COLO829 (cell line): ENCODE results near the gene VAMP5.
"Not testable (repeated sequence)": the region's sequence is repeated elsewhere in the genome, so short reads cannot be mapped to it uniquely, and the experiment has no call there.

ENCODE experiments used
- DNase-seq: peaks from one replicate; pipeline ENCODE4 v3.0.0; 2012; ENCODE audit warnings: low spot score

The VAMP5 gene

DNA sequence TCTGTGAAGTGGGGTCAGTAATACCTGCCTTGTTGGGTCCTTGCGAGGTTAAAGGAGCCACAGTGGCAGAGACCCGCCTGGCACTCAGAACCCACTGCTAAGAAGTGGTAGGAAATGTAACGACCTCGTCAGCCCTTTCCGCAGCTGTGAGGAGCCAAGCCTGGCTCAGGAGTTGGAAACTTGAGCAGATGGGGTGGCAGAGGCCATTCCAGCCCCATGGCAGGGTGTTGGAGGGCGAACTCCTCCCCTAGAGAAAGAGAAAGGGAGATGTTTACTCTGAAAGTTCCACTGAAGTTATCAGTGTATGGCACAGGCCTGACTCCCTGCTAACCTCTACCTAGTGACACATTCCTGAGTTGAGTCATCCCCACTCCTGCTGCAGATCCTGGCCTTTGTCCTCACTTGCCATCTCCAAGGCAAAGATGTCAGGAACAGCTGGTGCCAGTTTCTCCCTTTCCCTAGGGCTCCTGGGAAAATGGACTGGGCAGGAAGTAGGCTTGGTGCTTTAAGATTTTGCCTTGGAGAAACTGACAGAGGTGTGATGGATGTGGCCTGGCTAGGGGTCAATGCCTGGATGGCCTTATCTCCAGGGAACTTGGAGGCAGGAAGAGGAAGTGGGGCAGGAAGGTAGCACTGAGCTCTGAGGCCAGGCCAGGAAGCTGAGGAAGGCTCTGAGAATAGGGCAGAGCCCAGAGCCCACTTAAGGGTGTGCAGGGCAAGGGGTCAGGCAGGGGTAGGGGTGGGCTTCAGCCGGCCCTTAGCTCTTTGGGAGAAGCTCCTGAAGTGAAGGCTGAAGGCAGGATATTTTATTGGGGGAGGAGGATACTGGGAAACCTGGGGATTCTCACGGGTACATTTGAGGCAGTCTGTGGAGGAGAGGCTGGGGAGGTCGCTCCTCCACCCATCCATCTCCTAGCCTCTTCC lies 888 bp downstream of the VAMP5 start:
- no peak for DNase-seq

DNA sequence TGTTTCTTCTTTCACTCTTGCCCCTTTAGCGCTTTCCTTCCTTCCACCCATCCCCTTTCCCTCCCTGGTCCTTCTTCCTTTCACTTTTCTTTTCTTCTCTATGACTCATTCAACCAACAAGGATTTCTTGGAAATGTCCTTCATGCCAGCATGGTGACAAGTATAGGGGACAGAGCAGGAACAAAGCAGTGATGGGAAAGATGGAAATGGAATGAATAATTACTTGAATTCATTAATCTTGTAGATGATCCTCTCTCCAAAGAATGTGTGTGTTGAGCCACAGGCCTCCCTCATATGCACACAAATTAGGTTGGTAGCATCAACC lies 1.5 kb downstream of the VAMP5 start:
- peak; percentile 54 for DNase-seq

DNA sequence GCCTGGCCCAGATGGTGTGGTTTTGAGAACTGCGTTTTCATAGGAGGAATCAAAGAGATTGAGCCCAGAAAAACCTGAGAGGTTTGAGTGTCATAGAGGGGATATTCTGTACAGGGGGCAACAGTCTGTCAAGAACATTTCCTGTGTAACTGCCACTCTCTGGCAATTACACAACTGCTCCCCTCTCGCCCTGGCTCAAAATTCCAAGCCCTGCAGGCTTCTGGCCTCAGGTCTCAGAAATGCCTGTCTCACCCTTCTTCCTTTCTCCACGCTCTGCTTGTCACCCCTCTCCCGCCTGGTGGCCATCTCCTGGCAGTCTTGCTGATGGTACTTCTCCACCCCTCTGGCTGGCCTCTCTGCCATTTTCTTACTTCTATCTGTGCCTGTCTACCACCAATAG lies 4.0 kb downstream of the VAMP5 start:
- DNase-seq: no peak

DNA sequence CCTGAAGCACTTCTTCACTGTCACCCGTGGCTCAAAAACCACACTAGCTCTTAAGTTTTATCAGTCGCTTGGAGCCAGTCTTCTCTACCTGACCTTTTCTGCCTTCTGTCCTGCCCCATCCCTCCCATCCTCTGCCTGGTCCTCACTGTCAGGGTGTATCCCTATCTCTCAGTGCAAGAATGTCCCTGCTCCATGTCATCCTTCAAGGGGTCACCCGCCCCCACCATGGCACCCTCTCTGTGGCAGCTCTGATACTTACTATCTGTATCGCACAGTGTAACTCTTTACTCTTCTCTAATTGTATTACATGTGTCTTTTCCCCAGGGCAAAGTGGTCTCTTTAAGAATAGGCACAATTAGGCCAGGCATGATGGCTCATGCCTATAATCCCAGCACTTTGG lies 4.4 kb downstream of the VAMP5 start:
- DNase-seq: no peak

DNA sequence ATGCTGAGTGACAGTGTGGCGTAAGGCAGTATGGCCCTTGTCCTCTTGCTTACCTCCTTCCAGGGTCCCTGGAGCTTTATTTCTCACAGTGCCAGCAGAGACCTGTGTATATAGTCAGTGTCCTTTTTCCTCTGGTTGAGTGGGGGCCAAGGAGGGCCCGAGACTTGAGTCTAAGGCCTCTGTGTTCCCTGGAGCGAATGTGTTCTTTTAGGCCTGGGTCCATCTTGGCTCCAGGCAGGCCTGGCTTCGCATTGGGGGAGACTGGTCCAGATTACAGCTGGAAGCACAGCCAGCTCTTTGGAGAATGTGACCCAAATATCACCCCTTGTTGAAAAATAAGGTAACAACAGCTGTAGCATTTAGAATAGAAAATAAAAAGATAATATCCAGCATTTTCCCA lies 5.0 kb downstream of the VAMP5 start:
- no peak for DNase-seq

DNA sequence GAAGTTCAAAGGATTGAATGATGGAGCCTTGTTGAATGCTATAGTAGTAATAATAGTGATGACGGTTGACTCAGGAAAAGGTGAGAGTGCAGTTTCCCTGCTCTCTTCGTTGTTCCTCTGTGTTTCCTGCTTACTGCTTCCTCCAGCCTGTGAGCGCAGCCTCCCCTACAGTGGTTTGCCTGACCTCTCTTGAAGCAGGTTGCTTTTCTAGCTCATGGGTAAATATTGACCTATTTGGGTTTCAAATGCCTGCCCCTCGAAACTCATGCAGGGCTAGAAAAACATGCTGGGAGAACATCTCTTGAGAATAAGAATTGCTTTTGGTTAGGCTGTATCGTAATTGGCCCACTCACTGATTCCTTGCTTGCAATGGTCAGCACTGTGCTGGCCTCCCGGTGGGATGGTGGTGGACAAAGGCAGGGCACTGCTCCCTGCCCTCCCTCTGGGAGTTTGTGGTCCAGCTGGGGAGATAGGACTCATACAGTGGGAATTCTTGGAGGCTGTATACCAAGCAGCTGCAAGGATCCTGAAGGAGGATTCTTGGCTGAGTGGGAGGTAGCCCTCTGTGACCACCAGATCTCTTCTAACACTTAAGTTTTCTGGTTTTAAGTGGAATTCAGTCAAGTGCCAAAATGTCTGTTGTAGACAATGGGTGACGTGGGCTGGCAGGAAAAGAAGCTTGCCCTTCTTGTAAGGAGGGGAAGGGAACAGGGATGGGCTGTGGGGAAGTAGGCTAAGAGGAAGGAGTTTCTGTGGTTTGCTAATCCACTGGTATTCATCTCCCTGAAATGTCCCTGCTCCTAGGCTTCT lies 6.0 kb downstream of the VAMP5 start:
- no peak for DNase-seq

DNA sequence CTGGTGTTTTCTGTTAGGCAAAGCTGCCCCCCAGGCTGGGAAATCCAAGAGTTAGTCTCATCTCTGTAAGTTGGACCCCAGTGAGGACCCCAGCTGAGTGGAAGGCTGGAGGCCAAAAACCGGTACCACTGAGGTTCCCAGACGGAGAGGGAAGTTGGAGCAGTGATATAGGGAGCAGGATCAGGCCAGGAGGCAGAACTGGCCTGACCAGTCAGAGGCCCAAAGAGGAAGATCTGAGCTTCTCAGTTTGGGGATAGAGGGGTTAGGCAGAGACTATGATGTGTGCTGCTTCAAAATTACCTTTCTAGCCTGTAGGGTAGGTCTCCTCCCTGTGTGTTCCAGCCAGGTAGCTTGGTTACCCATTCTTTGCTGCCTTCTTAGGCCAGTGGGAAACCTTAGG lies 6.7 kb downstream of the VAMP5 start:
- no peak for DNase-seq

DNA sequence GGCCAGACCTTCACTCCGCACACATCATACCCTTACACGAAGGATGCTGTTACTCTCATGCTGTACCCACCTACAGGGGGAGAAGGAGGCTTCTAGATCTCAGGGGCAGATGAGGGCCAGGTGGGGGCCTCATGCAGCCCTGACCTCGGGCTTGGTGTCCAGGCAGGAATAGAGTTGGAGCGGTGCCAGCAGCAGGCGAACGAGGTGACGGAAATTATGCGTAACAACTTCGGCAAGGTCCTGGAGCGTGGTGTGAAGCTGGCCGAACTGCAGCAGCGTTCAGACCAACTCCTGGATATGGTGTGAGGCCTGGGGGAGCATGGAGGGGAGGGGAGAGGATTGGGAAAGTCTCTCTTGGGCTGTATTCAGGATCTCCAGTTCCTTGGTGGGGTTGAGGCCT lies 7.3 kb downstream of the VAMP5 start:
- DNase-seq: no peak

DNA sequence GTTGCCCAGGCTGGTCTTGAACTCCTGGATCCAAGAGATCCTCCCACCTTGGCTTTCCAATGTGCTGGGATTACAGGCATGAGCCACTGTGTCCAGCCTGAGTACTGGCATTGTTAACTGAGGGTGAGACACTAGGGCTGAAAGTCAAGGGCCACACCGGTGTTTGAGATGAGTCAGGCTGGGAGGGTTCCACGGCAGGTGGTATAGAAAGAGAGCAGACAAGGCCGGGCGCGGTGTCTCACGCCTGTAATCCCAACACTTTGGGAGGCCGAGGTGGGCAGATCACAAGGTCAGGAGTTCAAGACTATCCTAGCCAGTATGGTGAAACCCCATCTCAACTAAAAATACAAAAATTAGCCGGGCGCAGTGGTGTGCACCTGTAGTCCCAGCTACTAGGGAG lies 8.1 kb downstream of the VAMP5 start:
- DNase-seq: not testable (repeated sequence)

DNA sequence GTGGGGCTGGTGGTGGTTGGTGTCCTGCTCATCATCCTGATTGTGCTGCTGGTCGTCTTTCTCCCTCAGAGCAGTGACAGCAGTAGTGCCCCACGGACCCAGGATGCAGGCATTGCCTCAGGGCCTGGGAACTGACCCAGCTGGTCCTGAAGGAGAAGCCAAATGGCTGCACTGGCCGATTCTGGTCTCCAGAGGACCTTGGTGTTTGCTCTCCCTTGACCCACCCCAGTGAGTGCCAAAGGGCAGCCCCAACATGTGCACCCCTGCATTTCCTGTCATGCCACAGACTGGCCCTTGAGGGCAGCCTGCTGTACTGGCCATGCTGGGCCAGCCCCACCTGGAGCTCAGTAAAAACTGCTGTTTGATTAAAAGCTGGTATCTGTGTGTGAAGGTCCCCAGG lies 8.8 kb downstream of the VAMP5 start:
- DNase-seq: no peak

DNA sequence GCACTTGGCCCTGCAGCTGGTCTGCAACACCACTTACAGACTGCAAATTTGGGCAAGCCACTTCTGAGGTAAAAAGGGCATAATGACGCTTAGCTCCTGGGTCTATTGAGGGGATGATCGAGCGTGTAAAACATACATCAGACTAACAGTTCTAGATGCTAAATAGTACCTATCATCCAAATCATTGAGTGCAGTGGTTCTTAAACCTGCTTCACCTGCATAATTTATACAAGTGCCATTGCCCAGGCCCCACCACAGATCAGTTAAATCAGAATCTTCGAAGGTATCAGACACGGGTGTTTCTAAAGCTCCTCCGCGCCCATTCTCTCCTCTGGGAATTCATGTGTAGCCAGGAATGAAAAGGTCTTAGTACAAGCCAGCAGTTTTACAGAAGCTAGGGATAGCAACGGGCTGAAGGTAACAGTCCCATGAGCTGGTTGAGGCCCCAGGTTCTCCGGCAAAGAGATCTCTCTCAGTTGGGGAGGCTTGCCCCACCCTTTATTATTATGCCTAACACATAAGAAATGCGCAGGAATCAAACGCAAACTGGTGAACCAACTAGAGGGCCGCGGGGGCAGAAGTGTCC lies 10.6 kb downstream of the VAMP5 start:
- no peak for DNase-seq

DNA sequence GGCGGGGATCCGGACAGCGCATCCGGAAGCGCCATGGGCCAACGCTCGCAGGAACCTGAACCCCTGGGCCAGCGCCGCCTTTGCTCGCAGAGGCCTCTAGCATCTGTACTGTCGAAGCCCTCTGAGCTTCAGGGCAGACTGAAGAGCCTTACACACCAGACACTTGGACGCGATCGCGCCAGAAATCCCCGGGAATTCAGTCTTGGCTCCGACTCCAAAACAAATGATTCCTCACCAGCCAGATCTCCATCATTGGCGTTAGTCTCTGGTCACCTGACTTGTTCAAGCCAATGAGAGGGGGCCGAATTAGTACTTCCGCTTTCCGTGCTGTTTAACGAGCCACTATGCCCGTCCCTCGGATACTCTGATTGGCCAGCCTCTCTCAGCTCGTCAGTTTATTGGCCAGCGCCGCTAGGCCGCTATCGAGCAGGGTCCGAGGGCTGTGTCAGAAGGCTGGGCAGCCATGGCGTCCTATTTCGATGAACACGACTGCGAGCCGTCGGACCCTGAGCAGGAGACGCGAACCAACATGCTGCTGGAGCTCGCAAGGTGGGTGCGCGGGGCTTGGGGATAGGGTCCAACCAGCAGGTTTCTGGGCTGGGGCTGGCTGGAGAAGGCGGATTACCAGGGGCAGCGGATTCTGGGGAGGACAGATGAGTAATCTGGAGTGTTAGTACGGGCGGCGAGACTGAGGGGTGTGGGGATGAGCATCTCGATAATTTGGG lies 11.2 kb downstream of the VAMP5 start, which contains the start of gene RNF181:
TSS of gene RNF181 (plus strand) at position 445 of the 725 bp plus-strand sequence. CDS start at position 464, 19 bp downstream.
- DNase-seq: peak; percentile 97

DNA sequence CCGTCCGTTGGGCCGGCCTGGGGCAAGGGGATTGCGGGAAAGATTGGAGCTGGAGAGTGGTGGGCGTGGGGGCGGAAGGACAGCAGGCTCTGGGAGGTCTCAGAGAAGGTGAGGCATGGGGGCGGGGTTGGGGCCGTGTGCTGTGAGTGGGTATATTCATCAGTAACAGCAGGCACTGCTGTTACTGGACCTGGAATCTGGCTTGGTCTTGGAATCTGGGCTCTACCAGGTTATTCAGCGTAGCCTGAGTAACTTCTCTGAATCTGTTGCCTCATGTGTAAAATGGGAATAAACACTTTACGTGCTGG lies 11.7 kb downstream of the VAMP5 start:
- no peak for DNase-seq

DNA sequence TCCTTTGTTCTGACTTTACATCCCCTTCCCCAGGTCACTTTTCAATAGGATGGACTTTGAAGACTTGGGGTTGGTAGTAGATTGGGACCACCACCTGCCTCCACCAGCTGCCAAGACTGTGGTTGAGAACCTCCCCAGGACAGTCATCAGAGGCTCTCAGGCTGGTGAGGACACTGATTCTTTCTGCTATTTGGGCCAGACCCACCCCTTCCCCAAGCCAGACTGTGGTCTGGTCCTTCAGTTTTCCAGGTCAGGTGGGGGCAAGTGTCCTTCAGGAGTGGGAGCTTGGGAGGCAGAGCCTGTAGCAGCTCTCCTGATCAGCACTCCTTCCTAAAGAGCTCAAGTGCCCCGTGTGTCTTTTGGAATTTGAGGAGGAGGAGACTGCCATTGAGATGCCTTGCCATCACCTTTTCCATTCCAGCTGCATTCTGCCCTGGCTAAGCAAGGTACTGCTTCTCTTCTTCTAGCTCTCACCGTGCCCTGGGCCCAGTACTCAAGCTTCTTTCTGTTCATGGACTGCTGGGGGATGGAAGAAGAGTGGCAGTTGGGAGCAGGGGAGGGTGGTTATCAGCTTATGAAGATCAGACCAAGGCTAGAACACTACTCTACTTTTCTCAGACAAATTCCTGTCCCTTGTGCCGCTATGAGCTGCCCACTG lies 12.4 kb downstream of the VAMP5 start:
- no peak for DNase-seq

DNA sequence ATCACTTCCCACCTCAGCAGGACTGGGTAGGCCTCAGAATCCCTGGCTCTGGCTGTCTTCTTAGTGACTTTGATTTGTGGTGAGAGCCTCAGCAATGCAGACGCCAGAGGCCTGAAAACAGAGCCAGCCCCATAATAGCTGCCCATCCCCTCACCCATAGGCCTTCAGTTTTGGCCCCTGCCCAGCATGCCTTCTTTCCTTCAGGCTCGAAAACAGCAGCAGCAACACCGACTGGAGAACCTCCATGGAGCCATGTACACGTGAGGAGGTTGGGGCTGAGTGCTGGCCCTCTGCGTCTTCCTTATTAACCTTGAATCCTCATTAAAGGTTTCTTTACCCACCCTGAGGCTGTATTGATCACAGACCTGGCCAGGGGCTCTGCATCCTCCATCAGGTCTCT lies 13.0 kb downstream of the VAMP5 start:
- DNase-seq: no peak

DNA sequence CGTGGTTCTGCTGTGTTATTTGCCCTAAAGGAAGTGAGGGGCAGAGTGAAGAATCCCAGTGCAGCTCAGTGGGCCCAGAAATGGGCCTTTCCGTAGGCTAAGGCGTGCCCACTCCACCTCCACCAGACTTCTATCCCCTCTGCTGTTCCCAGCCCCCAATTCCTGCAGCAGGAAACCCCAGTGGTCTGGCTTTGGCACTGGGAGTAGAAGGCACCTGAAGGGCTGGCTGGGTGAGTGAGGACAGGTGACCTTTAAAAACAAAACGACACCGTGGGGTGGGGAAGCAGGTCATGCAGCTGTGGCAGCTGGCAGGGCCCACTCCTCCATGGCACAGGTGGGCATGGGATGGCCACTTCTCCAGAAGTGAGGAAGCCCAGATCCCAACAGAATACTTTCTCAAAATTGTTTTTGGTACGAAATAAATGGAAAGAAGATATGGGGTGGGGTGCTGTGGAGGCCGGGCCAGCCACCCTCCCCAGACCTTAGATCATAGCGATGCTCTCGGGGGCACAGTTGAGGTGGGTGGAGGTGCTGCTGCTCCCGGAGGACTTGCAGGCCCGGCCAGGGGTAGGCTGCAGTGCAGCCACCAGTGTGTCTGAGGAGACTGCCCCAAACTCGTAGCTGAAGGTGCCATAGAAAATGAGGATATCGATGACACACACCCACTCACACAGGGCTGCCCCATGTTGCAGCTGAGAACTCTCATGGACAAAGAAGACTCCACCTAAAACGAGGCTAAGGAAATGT lies 14.5 kb downstream of the VAMP5 start:
- no peak for DNase-seq

DNA sequence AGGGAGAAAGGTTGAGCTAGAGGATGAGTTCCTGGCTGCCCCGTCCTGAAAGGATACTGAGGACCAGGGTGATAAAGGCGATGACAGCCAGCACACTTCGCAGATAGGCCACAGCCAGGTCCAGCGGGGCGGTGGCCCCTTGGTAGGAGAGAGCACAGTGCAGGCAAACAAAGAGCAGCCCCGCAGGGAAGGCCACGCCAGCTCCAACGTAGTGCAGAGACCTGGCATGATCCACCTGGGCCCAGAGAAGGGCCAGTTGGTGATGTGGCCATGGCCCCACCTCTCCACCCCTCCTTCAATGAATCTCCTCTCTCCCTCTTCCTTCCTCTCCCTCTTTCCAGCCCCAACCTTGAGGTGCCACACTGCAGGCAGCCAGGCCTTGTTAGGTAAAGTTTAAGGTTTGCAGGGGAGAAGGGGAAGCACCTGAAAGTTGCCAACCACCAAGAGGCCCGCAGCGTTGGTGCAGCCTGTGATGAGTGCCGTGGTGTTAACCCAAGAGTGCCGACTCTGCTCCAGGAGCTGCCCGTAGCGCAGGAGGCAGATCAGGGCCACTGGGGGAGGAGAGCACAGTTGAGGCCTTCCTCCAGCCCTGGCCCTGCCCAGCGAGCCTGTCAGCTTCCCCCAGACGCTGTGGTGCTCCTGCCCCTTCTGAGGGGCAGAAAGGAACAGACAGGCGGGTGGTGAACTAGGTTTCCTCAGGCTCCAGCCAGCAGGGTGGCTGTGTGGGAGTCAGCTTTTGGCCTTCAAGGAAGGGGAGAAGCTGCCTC lies 15.4 kb downstream of the VAMP5 start:
- no peak for DNase-seq

DNA sequence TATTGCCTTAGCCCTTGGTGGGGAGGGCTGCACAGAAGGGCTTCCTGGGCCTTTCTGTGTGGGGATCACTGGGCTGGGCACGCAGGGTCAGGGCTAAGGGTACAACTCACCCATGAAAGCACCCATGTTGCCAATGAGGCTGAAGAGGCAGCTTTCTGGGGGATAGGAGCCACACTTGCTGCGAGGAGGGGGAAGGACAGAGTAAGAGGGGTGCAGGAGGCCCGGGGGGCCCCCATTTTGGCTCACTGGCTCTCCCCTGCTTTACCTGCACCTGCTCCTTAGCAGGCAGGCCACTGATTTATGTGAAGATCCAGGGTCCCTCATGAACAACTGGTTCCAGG lies 16.0 kb downstream of the VAMP5 start:
- no peak for DNase-seq

DNA sequence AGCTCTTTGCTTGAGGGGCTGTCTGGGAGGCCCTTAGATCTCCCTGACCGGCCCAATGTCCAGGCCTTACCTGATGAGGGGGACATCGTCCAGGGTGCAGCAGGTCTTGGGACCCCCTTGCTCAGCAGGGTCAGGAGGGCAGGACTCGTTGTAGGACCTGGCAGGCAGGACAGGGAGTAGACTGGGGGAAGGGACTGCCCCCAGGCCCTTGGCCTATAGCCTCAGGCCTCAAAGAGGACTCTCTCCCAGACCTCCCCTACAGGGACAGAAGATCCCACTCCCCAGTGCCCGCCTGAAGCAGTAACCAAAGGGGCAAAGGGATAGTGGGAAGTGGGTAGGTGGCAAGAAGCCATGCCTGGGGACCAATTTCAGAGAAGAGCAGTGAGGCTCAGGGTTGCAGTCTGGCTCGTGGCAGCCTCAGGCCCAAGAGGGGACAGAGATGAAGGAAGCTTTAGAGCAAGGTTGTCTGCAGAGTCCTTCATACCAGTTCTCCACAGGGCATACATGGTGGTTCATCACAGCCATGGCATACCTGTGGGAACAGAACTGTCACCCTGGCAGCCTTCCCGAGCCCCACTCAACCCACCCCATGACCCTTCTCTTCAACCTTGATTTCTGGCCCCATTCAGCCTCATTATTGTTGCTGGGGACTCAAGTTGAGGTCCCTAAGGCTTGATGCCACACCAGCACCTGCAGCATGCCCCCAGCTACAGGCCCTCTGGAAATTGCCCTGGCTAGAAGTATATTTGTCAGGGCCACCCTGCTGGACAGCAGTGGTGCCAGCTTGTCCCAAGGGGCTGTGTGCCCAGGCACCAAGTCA lies 16.9 kb downstream of the VAMP5 start:
- no peak for DNase-seq
